ENCODE measurements around the gene TMEM178B.

The TMEM178B gene

DNA sequence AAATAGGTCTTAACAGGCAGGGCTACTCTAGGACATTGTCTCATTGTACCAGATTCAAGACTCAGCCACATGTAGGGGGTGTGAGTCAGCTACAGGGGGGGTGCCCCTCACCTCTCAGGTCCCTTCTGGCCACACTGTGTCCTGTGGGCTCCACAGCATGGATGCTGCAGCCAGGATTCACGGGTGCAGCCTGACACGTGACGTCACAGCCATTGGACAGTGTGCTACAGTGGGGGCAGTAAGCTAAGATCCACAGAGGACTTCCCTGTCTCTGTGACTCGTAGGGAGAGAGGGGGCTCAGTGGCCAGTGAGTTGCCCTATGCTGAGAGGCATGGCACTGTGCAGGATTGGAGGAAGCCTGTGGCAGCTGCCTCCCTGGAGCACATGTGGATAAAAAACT, 77.9 kb downstream of the TMEM178B start:
- in situ Hi-C loops (cut with MboI; ENCODE audit: low sequenced_read_pairs, unreplicated experiment): no loop called here
- TF ChIP-seq, protein P1, sequence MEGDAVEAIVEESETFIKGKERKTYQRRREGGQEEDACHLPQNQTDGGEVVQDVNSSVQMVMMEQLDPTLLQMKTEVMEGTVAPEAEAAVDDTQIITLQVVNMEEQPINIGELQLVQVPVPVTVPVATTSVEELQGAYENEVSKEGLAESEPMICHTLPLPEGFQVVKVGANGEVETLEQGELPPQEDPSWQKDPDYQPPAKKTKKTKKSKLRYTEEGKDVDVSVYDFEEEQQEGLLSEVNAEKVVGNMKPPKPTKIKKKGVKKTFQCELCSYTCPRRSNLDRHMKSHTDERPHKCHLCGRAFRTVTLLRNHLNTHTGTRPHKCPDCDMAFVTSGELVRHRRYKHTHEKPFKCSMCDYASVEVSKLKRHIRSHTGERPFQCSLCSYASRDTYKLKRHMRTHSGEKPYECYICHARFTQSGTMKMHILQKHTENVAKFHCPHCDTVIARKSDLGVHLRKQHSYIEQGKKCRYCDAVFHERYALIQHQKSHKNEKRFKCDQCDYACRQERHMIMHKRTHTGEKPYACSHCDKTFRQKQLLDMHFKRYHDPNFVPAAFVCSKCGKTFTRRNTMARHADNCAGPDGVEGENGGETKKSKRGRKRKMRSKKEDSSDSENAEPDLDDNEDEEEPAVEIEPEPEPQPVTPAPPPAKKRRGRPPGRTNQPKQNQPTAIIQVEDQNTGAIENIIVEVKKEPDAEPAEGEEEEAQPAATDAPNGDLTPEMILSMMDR (IDR thresholded peaks at IDR 0.05; ENCODE audit: borderline replicate concordance, control extremely low read depth, extremely low read depth, insufficient read depth, missing control alignments): no peak
- no peak for DNase-seq (ENCODE audit: low spot score)

DNA sequence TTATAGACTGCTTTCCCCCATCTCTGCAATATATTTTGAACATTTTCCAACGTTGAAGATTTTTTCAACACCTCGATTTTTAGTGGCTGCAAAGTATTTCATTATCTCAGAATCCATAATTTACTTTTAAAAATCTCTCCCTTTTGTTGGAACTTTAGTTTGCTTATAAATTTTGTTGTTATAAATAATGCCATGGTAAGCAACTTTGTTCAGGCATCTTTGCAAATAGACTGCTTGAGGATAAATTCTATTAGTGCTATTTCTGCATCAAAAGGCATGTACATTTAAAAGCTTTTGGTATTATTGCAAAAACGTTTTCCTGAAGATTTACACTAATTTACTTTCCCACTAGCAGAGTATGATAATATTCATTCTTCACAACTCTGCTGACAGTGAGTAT, 79.4 kb downstream of the TMEM178B start:
- in situ Hi-C loops (cut with MboI; ENCODE audit: low sequenced_read_pairs, unreplicated experiment): no loop called here

DNA sequence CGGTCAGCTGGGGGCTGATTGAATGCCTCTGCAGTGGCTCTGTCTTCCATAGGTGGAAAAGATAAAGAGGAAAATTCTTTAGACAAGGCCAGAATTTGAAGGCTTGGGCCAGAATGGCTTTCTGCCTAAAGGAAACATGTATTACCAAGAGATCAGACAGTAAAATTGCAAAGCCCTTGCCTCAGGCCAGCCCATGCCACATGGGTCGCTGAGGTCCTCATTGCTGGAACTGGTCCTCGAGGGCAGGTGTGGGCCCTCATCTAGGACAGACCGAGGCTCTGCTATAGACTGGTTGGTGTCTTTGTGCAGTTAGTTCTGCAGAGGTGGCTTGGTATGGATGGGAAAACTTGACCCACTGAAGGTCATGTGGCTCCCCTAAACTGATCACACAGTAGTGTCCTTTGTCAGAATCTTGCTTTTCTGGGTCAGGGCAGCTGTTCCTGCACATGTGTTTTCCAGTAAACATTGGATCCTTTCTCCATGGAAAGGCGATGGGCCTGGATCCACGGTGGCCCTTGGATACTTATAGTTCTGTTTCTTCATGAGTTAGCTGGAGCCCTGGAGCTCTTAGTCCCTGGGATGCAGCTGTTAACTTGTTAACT, 80.4 kb downstream of the TMEM178B start:
- TF ChIP-seq, protein P1 (IDR thresholded peaks at IDR 0.05; ENCODE audit: borderline replicate concordance, control extremely low read depth, extremely low read depth, insufficient read depth, missing control alignments): no peak
- in situ Hi-C loops (cut with MboI; ENCODE audit: low sequenced_read_pairs, unreplicated experiment): no loop called here
- DNase-seq (ENCODE audit: low spot score): no peak

More for the DNA sequence above, 79.4 kb downstream of the TMEM178B start:
- no peak for DNase-seq (ENCODE audit: low spot score)
- TF ChIP-seq, protein P1 (IDR thresholded peaks at IDR 0.05; ENCODE audit: borderline replicate concordance, control extremely low read depth, extremely low read depth, insufficient read depth, missing control alignments): no peak

DNA sequence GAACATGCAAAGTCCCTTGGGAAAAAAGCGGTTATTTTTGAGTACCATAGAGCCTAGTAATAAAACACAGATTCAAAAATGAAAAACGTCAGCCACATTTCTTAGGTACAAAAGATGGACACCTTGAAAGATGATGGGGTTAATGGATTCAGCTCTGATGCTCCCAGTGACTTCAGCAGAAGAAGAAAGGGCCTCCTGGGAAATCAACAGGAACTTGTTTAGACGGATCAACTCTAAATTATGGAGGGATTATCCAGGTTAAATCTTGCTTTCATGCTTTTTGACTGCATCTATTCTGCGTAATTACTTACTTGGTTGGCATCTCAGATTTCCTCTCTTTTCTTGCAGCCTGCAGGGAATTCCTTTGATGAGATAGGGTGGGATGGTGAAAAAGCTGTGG, 82.5 kb downstream of the TMEM178B start:
- DNase-seq (ENCODE audit: low spot score): no peak
- in situ Hi-C loops (cut with MboI; ENCODE audit: low sequenced_read_pairs, unreplicated experiment): no loop called here
- TF ChIP-seq, protein P1 (IDR thresholded peaks at IDR 0.05; ENCODE audit: borderline replicate concordance, control extremely low read depth, extremely low read depth, insufficient read depth, missing control alignments): no peak

DNA sequence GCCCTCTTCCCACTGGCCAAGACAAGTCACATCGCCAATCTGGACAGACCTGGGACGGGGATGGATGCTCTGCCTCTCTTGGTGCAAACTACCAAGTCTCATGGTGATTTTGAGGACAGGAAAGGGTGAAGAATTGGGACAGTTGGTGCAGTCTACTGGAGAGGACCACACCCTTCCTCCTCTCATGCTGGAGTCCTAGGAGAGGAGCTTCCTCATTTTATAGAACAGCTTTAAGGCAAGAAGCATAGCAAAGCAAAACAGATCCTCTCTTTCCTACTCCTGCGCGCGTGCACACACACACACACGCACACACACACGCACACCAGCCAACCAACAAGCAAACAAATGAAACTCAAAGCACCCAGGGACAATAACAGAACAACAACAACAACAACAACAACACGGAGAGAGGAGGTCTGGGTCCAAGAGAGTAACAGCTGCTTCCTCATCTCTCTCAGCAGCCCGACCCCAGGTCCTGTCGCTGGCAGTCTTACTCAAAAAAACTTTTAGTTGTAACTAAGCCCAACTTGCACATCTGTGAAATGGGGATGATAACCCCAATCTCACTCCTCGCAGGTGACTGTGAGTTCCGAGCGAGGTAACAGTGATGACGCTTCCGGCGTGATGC, 83.4 kb downstream of the TMEM178B start:
- no peak for DNase-seq (ENCODE audit: low spot score)
- TF ChIP-seq, protein P1 (IDR thresholded peaks at IDR 0.05; ENCODE audit: borderline replicate concordance, control extremely low read depth, extremely low read depth, insufficient read depth, missing control alignments): no peak
- in situ Hi-C loops (cut with MboI; ENCODE audit: low sequenced_read_pairs, unreplicated experiment): no loop called here

DNA sequence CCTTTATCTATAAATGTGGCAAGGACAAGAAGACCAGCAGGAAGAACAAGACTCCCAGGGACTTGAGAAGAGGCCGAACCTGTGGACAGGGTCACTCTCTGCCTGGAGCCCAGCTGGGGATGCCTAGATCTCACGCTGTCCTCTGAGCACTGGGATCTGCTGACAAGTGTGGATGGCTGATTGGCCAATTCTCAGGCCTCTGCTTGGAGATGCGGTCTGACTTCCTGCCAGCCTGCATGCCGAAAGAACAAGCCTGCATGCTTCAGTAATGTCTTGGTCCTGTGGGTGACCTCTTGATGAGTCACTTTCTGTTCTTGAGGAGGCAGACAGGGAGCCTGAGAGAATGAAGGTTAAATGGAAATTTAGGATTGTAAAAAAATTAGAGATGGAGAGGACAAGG, 84.7 kb downstream of the TMEM178B start:
- TF ChIP-seq, protein P1 (IDR thresholded peaks at IDR 0.05; ENCODE audit: borderline replicate concordance, control extremely low read depth, extremely low read depth, insufficient read depth, missing control alignments): no peak
- in situ Hi-C loops (cut with MboI; ENCODE audit: low sequenced_read_pairs, unreplicated experiment): no loop called here
- no peak for DNase-seq (ENCODE audit: low spot score)

Measured in GM13976 (cell line).